HepG2 (cell line): ENCODE data around the gene GOLGA6C. TPM values are rescaled to one million over a fixed set of nuclear protein-coding genes. Genes with fewer than 3 reads are reported as not detected.

Experiments
- ATAC-seq: fragments of 200-7000 bp; cut with Tn5 transposase; 3 replicates; pipeline ENCODE4 v1.9.1; 2020; ENCODE audit warnings: mild to moderate bottlenecking, moderate library complexity
- BruUV-seq: library from RNA; stranded (reverse); fragments of 400-500 nt; replicated peaks from 2 replicates; lab custom pipeline; 2021; lab: Mats Ljungman, UMichigan
- CTCF ChIA-PET: fragments of 300-600 bp; formaldehyde crosslinking; extraction: SDS; loops from one replicate; lab custom pipeline; 2021; ENCODE audit warnings: low total read pairs, inconsistent platforms, low intra/inter-chr PET ratio; lab: Yijun Ruan, JAX
- POLR2A ChIA-PET: fragments of 350-600 bp; sonication (Branson Sonifier 250); formaldehyde crosslinking; loops from one replicate; lab custom pipeline; 2020; ENCODE audit warnings: antibody characterized with exemption, inconsistent platforms; lab: Yijun Ruan, JAX
- DNase-seq: peaks from one replicate; pipeline ENCODE4 v3.0.0-alpha.2; 2015; ENCODE audit warnings: low spot score
- FAIRE-seq: peaks from 3 replicates; lab custom pipeline; 2011; peaks lifted over from hg19 to GRCh38; lab: Jason Lieb, UNC
- H2AFZ ChIP-seq: one replicate; pipeline ENCODE4 v1.6.1; 2011; ENCODE audit warnings: low read length, inconsistent platforms
- H3K27ac ChIP-seq: fragments of 300-600 bp; 3 replicates; pipeline ENCODE4 v1.8.0; 2011; ENCODE audit warnings: mixed run types, mild to moderate bottlenecking, mixed read lengths, low read length, inconsistent platforms; ENCODE audit not compliant: insufficient read depth; ENCODE audit errors: extremely low read length
- H3K27me3 ChIP-seq, 2 experiments: fragments of 200-600 bp in 1 of 2; 2 replicates in 1 of 2; 3 replicates in 1 of 2; pipeline versions ENCODE4 v1.6.0 to v1.8.0; 2011; ENCODE audit warnings: low read length in 2 of 2, mild to moderate bottlenecking in 2 of 2, moderate library complexity in 2 of 2, inconsistent platforms in 1 of 2; ENCODE audit not compliant: insufficient read depth in 2 of 2, control insufficient read depth in 1 of 2
- H3K36me3 ChIP-seq, 2 experiments: fragments of 200-600 bp in 1 of 2; replicated peaks in 1 of 2; 2 replicates in 1 of 2; 3 replicates in 1 of 2; pipeline versions ENCODE4 v1.5.1 to v1.8.0; 2011; ENCODE audit warnings: low read length in 2 of 2, inconsistent platforms in 1 of 2; ENCODE audit not compliant: insufficient read depth in 2 of 2, control insufficient read depth in 1 of 2
- H3K4me1 ChIP-seq: 2 replicates; pipeline ENCODE4 v1.5.1; 2012; ENCODE audit warnings: low read length, inconsistent platforms; ENCODE audit not compliant: insufficient read depth
- H3K4me2 ChIP-seq: 2 replicates; pipeline ENCODE4 v1.6.0; 2011; ENCODE audit warnings: low read depth, low read length, inconsistent platforms
- H3K4me3 ChIP-seq, 3 experiments: fragments of 200-600 bp in 1 of 3; sonication (generic), shearing (Covaris generic) in 1 of 3; replicated peaks in 1 of 3; 2 replicates each; pipeline ENCODE4 v1.5.1; 2011 to 2016; ENCODE audit warnings: low read length in 3 of 3, inconsistent platforms in 2 of 3, low read depth in 2 of 3, mild to moderate bottlenecking in 2 of 3, control low read depth in 1 of 3, mixed read lengths in 1 of 3; ENCODE audit not compliant: insufficient read depth in 1 of 3
- H3K79me2 ChIP-seq: one replicate; pipeline ENCODE4 v1.6.1; 2011; ENCODE audit warnings: low read length, inconsistent platforms; ENCODE audit not compliant: insufficient read depth
- H3K9ac ChIP-seq: 2 replicates; pipeline ENCODE4 v1.6.0; 2011; ENCODE audit warnings: mild to moderate bottlenecking, low read depth, low read length, inconsistent platforms; ENCODE audit not compliant: insufficient read depth
- H3K9me3 ChIP-seq: 2 replicates; pipeline ENCODE4 v1.5.1; 2012; ENCODE audit warnings: mild to moderate bottlenecking, low read length
- H4K20me1 ChIP-seq: 2 replicates; pipeline ENCODE4 v1.6.0; 2011; ENCODE audit warnings: inconsistent platforms, mild to moderate bottlenecking, low read length, moderate library complexity; ENCODE audit not compliant: insufficient read depth
- ARNT ChIP-seq: fragments of 450-650 bp; IDR thresholded peaks from 2 replicates; pipeline ENCODE4 v1.6.1; 2017
- DMAP1 ChIP-seq: IDR thresholded peaks from 2 replicates; pipeline ENCODE4 v1.6.1; 2016
- FUBP1 ChIP-seq: sonication (generic); formaldehyde crosslinking; IDR thresholded peaks from 2 replicates; pipeline ENCODE4 v1.5.1; 2020; ENCODE audit warnings: missing genetic modification reagents, mild to moderate bottlenecking, borderline replicate concordance
- IRX3 ChIP-seq: sonication (generic); formaldehyde crosslinking; IDR thresholded peaks from 2 replicates; pipeline ENCODE4 v1.8.1; 2023; ENCODE audit warnings: mild to moderate bottlenecking, low read depth, missing genetic modification reagents, borderline replicate concordance
- KDM3A ChIP-seq: IDR thresholded peaks from 2 replicates; pipeline ENCODE4 v1.6.1; 2018; ENCODE audit warnings: low read depth, missing compliant biosample characterization
- MXD4 ChIP-seq: IDR thresholded peaks from 2 replicates; pipeline ENCODE4 v1.6.1; 2016; ENCODE audit warnings: mild to moderate bottlenecking, missing biosample characterization, missing genetic modification reagents
- MYNN ChIP-seq: sonication (generic); formaldehyde crosslinking; IDR thresholded peaks from 2 replicates; pipeline ENCODE4 v1.4.0; 2020; ENCODE audit warnings: mild to moderate bottlenecking, low read depth, missing genetic modification reagents
- NFE2L1 ChIP-seq: sonication (generic); formaldehyde crosslinking; IDR thresholded peaks from 2 replicates; pipeline ENCODE4 v1.4.0; 2020; ENCODE audit warnings: missing genetic modification reagents, mild to moderate bottlenecking, borderline replicate concordance
- NFYC ChIP-seq: IDR thresholded peaks from 2 replicates; pipeline ENCODE4 v1.6.1; 2016; ENCODE audit warnings: missing genetic modification reagents, missing compliant biosample characterization
- NRL ChIP-seq: sonication (generic); formaldehyde crosslinking; IDR thresholded peaks from 2 replicates; pipeline ENCODE4 v1.5.0; 2020; ENCODE audit warnings: missing genetic modification reagents, mild to moderate bottlenecking, moderate library complexity, borderline replicate concordance
- RXRA ChIP-seq: sonication (generic); formaldehyde crosslinking; IDR thresholded peaks from 2 replicates; pipeline ENCODE4 v1.5.1; 2020; ENCODE audit warnings: missing genetic modification reagents
- SP140L ChIP-seq: sonication (generic); formaldehyde crosslinking; IDR thresholded peaks from 2 replicates; pipeline ENCODE4 v1.4.0; 2020; ENCODE audit warnings: missing genetic modification reagents, borderline replicate concordance
- THAP11 ChIP-seq: IDR thresholded peaks from 2 replicates; pipeline ENCODE4 v1.6.1; 2016; ENCODE audit warnings: missing biosample characterization, missing genetic modification reagents
- ZNF678 ChIP-seq: sonication (generic); formaldehyde crosslinking; IDR thresholded peaks from 2 replicates; pipeline ENCODE4 v1.4.0; 2020; ENCODE audit warnings: mild to moderate bottlenecking, missing genetic modification reagents
- WGBS: methylation state at CpG from one replicate; pipeline ENCODE4 v1.1.6; 2017; ENCODE audit warnings: low lambda C conversion rate; 5-methylcytosine and 5-hydroxymethylcytosine counted together
- in situ Hi-C: cut with HindIII; loops from 2 replicates; pipeline ENCODE4 v1.10.0; 2017; ENCODE audit warnings: low pct_unique_long_range_greater_than_20kb; ENCODE audit not compliant: extremely low pct_ligation_motif_present
- intact Hi-C: fragments of 100-400 bp; cut with micrococcal nuclease; formaldehyde crosslinking; loops from one replicate; pipeline ENCODE4 v1.10.0; 2022; ENCODE audit not compliant: unreplicated experiment
- polyA plus RNA-seq, 8 experiments: library from polyadenylated mRNA; depleted of rRNA in 3 of 8; stranded (reverse) in 7 of 8; unstranded in 1 of 8; fragments of >200 nt; fragmentation: Illumina TruSeq in 4 of 8; extraction: Trizol in 4 of 8; gene quantifications; 2 replicates each; pipeline versions ENCODE4 v1.2.1 to v1.2.3, GENCODE V29; 2011 to 2016; ENCODE audit warnings: low read depth in 4 of 8, missing spikeins in 1 of 8, mixed read lengths in 1 of 8; ENCODE audit not compliant: insufficient read depth in 1 of 8
- total RNA-seq, 5 experiments: library from RNA; depleted of rRNA; stranded (reverse); fragments of >200 nt; fragmentation: Illumina TruSeq; extraction: Trizol; gene quantifications; 2 replicates each; pipeline ENCODE4 v1.2.3, GENCODE V29; 2016; ENCODE audit warnings: low read depth in 1 of 5
- TF ChIP-seq, protein P1 (sequence below): fragments of 450-650 bp; IDR thresholded peaks from 2 replicates; pipeline ENCODE4 v1.6.1; 2016
- TF ChIP-seq, protein P2 (sequence below), 2 experiments: sonication (generic) in 1 of 2; formaldehyde crosslinking in 1 of 2; IDR thresholded peaks; 2 replicates each; pipeline versions ENCODE4 v1.4.0 to v1.6.1; 2018 to 2020; ENCODE audit warnings: missing genetic modification reagents in 2 of 2, borderline replicate concordance in 1 of 2, low read depth in 1 of 2, mild to moderate bottlenecking in 1 of 2, missing biosample characterization in 1 of 2
- TF ChIP-seq, protein P3 (sequence below), 2 experiments: IDR thresholded peaks; 2 replicates each; pipeline ENCODE4 v1.6.1; 2011 to 2012; ENCODE audit warnings: low read length in 2 of 2, borderline replicate concordance in 1 of 2, low read depth in 1 of 2, mild to moderate bottlenecking in 1 of 2, moderate library complexity in 1 of 2

Gene GOLGA6C
- total and polyA plus RNA-seq, 2 of the 13 experiments (the other 11 are each of a cell fraction or from before 2014, with no cell fraction given), result not detected

DNA sequence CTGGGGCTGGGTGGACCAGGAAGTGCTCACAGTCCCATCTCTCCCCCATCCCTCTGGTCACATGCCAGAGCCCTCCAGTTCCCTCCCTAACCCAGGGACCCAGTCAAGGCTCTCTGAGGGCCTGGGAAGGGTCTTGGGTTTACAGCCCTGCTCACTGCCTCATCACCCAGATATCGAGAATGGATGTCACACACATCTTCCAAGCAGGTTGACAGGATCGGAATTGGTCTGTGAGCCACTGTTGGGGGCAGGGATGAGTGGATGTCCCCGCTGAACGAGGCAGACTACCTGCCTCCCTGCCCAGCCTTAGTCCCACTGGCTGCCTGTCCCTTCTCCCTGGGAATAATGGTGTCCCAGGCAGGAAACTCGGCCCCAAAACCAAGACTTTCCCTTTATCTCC is 20.0 kb upstream of the GOLGA6C start:
- H3K4me3 ChIP-seq, result no peak overlapping the region
- FAIRE-seq, result no peak
- H3K9ac ChIP-seq, result no peak overlapping the region
- peaks cover 9% of the 10 kb centered on the region; the same call in 1 of the 2 replicates for H3K4me1 ChIP-seq
- ChIA-PET POLR2A (no interaction called here), CTCF (no interaction called here)
- in situ Hi-C loops, result loop anchor here (25.0 kb wide), 1 partner anchor 524 kb away; no protein-coding TSS in a partner anchor
- no peaks in the 10 kb centered on the region for H4K20me1 ChIP-seq
- 8% methylated on average over 3 of the region's 5 CpGs for WGBS
- H3K36me3 ChIP-seq, result no peaks in the 10 kb centered on the region
- DNase-seq, result no peak
- intact Hi-C loops, result no loop called here
- H3K27ac ChIP-seq, result no peak overlapping the region
- H3K79me2 ChIP-seq, result no peaks in the 10 kb centered on the region
- no peak overlapping the region for H2AFZ ChIP-seq
- H3K9me3 ChIP-seq, result no peaks in the 10 kb centered on the region
- no peak overlapping the region for H3K4me2 ChIP-seq
- peaks cover 5 to 40% of the 10 kb centered on the region in 2 experiments; a peak in 3 of 5 replicates for H3K27me3 ChIP-seq
- no peak for ATAC-seq
- no TSS peak for BruUV-seq
- TF ChIP-seq, protein P1, sequence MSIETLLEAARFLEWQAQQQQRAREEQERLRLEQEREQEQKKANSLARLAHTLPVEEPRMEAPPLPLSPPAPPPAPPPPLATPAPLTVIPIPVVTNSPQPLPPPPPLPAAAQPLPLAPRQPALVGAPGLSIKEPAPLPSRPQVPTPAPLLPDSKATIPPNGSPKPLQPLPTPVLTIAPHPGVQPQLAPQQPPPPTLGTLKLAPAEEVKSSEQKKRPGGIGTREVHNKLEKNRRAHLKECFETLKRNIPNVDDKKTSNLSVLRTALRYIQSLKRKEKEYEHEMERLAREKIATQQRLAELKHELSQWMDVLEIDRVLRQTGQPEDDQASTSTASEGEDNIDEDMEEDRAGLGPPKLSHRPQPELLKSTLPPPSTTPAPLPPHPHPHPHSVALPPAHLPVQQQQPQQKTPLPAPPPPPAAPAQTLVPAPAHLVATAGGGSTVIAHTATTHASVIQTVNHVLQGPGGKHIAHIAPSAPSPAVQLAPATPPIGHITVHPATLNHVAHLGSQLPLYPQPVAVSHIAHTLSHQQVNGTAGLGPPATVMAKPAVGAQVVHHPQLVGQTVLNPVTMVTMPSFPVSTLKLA, result no peak
- TF ChIP-seq NRL (CRISPR knock-in tag), result no peak
- TF ChIP-seq, protein P2, sequence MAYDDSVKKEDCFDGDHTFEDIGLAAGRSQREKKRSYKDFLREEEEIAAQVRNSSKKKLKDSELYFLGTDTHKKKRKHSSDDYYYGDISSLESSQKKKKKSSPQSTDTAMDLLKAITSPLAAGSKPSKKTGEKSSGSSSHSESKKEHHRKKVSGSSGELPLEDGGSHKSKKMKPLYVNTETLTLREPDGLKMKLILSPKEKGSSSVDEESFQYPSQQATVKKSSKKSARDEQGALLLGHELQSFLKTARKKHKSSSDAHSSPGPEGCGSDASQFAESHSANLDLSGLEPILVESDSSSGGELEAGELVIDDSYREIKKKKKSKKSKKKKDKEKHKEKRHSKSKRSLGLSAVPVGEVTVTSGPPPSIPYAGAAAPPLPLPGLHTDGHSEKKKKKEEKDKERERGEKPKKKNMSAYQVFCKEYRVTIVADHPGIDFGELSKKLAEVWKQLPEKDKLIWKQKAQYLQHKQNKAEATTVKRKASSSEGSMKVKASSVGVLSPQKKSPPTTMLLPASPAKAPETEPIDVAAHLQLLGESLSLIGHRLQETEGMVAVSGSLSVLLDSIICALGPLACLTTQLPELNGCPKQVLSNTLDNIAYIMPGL (CRISPR knock-in tag; IDR thresholded peaks at IDR 0.05; ENCODE audit: borderline replicate concordance in 1 of 2, low read depth in 1 of 2), result no peak
- no peak for TF ChIP-seq THAP11 (CRISPR knock-in tag)
- no peak for TF ChIP-seq KDM3A (CRISPR knock-in tag)
- TF ChIP-seq IRX3 (CRISPR knock-in tag), result no peak
- no peak for TF ChIP-seq DMAP1 (CRISPR knock-in tag)
- TF ChIP-seq SP140L (CRISPR knock-in tag), result no peak
- TF ChIP-seq NFE2L1 (CRISPR knock-in tag), result no peak
- TF ChIP-seq MXD4, result no peak
- no peak for TF ChIP-seq MYNN
- TF ChIP-seq FUBP1 (CRISPR knock-in tag), result no peak
- TF ChIP-seq, protein P3, sequence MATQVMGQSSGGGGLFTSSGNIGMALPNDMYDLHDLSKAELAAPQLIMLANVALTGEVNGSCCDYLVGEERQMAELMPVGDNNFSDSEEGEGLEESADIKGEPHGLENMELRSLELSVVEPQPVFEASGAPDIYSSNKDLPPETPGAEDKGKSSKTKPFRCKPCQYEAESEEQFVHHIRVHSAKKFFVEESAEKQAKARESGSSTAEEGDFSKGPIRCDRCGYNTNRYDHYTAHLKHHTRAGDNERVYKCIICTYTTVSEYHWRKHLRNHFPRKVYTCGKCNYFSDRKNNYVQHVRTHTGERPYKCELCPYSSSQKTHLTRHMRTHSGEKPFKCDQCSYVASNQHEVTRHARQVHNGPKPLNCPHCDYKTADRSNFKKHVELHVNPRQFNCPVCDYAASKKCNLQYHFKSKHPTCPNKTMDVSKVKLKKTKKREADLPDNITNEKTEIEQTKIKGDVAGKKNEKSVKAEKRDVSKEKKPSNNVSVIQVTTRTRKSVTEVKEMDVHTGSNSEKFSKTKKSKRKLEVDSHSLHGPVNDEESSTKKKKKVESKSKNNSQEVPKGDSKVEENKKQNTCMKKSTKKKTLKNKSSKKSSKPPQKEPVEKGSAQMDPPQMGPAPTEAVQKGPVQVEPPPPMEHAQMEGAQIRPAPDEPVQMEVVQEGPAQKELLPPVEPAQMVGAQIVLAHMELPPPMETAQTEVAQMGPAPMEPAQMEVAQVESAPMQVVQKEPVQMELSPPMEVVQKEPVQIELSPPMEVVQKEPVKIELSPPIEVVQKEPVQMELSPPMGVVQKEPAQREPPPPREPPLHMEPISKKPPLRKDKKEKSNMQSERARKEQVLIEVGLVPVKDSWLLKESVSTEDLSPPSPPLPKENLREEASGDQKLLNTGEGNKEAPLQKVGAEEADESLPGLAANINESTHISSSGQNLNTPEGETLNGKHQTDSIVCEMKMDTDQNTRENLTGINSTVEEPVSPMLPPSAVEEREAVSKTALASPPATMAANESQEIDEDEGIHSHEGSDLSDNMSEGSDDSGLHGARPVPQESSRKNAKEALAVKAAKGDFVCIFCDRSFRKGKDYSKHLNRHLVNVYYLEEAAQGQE (IDR thresholded peaks at IDR 0.05; ENCODE audit: borderline replicate concordance in 1 of 2, low read depth in 1 of 2, low read length in 2 of 2), result no peak
- TF ChIP-seq ARNT, result no peak
- TF ChIP-seq NFYC, result no peak
- TF ChIP-seq RXRA (CRISPR knock-in tag), result no peak
- TF ChIP-seq ZNF678, result no peak
